ENCODE measurements around the gene RPA1. TPM values are rescaled to one million over a fixed set of nuclear protein-coding genes. Genes with fewer than 3 reads are reported as not detected.

Gene RPA1
- total RNA-seq, 1 experiment from 2014 or later = 211 TPM

DNA sequence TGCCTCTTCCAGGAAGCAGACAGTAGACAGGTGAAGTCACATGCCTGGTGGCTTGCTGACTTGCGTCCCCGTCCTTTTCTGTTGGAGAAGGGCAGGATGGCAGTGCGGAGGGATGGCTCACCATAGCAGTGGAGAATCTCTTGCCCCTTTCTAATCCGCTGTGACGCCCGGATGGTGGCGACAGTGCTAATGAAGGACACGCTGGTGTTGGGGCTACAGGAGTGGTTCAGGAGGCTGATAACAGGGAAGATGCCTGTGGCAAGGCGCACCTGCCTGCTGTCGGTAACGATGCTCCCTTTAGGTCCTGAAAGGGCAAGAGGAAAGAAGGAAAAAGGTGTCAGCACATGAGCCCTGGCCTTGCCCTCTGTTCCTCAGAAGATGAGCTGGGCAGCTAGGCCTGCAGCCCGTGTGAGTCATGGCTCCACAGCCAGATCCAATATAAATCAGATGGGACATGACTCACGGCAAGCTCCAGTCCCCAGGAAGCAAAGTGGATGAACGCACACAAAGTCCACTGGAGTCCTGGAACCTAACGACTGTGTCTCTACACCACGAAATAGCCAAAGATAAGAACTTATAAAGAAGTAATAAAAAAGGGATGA lies 42.4 kb upstream of the RPA1 start:
- no peak for TF ChIP-seq EZH2 (IDR thresholded peaks at IDR 0.05; ENCODE audit: borderline replicate concordance, low read depth, low read length, poor library complexity, severe bottlenecking)
- TF ChIP-seq, protein P1, sequence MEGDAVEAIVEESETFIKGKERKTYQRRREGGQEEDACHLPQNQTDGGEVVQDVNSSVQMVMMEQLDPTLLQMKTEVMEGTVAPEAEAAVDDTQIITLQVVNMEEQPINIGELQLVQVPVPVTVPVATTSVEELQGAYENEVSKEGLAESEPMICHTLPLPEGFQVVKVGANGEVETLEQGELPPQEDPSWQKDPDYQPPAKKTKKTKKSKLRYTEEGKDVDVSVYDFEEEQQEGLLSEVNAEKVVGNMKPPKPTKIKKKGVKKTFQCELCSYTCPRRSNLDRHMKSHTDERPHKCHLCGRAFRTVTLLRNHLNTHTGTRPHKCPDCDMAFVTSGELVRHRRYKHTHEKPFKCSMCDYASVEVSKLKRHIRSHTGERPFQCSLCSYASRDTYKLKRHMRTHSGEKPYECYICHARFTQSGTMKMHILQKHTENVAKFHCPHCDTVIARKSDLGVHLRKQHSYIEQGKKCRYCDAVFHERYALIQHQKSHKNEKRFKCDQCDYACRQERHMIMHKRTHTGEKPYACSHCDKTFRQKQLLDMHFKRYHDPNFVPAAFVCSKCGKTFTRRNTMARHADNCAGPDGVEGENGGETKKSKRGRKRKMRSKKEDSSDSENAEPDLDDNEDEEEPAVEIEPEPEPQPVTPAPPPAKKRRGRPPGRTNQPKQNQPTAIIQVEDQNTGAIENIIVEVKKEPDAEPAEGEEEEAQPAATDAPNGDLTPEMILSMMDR (conservative IDR thresholded peaks at IDR 0.05; ENCODE audit: low read depth, low read length) = no peak
- Histone ChIP-seq H3K27ac (ENCODE audit: low read depth, low read length, poor library complexity, severe bottlenecking) (no peak overlapping the region), H3K27me3 (replicated peaks; ENCODE audit: insufficient read depth, low read depth, low read length, poor library complexity) (no peaks in the 10 kb centered on the region), H3K36me3 (ENCODE audit: insufficient read depth, low read length, poor library complexity, severe bottlenecking) (peaks cover 28% of the 10 kb centered on the region), H3K4me1 (ENCODE audit: insufficient read depth, low read length, poor library complexity, severe bottlenecking) (peaks cover 23% of the 10 kb centered on the region), H3K4me3 (ENCODE audit: low read depth, low read length, poor library complexity, severe bottlenecking) (no peak overlapping the region), H3K9me3 (ENCODE audit: low read depth, low read length, poor library complexity, severe bottlenecking) (no peaks in the 10 kb centered on the region)
- no TSS peak for BruUV-seq (replicated peaks)
- intact Hi-C loops (cut with micrococcal nuclease; ENCODE audit: unreplicated experiment) = no loop called here
- no peak for DNase-seq (ENCODE audit: low spot score)
- POLR2A ChIA-PET (ENCODE audit: low non-redundant PET) = no interaction called here
- CTCF ChIA-PET = no interaction called here

DNA sequence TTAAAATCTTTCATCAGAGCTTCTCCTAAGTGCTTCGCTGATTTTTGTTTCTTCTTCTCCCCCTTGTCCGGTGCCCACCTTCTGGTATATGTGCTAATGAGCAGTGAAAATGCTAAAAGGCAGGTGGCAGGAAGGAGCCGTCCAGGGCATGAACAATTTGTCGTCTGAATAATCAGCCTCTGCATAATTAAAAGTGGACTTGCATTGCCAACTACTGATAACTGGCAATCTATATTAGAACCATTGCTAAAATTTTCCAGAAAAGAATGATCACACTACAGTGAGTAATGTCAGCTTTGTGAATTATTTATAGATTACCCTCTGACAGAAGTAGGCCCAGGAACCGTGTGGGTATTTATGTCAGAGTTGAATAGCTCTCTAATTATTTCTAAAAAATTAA lies 39.9 kb upstream of the RPA1 start:
- H3K36me3 ChIP-seq (ENCODE audit: insufficient read depth, low read length, poor library complexity, severe bottlenecking) = peaks cover 9% of the 10 kb centered on the region
- no peaks in the 10 kb centered on the region for H3K9me3 ChIP-seq (ENCODE audit: low read depth, low read length, poor library complexity, severe bottlenecking)
- peaks cover 17% of the 10 kb centered on the region for H3K4me1 ChIP-seq (ENCODE audit: insufficient read depth, low read length, poor library complexity, severe bottlenecking)
- ChIA-PET CTCF (no interaction called here), POLR2A (ENCODE audit: low non-redundant PET) (no interaction called here)
- H3K4me3 ChIP-seq (ENCODE audit: low read depth, low read length, poor library complexity, severe bottlenecking) = no peak overlapping the region
- no TSS peak for BruUV-seq (replicated peaks)
- TF ChIP-seq, protein P1 (conservative IDR thresholded peaks at IDR 0.05; ENCODE audit: low read depth, low read length) = no peak
- no peak for TF ChIP-seq EZH2 (IDR thresholded peaks at IDR 0.05; ENCODE audit: borderline replicate concordance, low read depth, low read length, poor library complexity, severe bottlenecking)
- DNase-seq (ENCODE audit: low spot score) = no peak
- intact Hi-C loops (cut with micrococcal nuclease; ENCODE audit: unreplicated experiment) = no loop called here
- H3K27ac ChIP-seq (ENCODE audit: low read depth, low read length, poor library complexity, severe bottlenecking) = no peak overlapping the region
- no peaks in the 10 kb centered on the region for H3K27me3 ChIP-seq (replicated peaks; ENCODE audit: insufficient read depth, low read depth, low read length, poor library complexity)

DNA sequence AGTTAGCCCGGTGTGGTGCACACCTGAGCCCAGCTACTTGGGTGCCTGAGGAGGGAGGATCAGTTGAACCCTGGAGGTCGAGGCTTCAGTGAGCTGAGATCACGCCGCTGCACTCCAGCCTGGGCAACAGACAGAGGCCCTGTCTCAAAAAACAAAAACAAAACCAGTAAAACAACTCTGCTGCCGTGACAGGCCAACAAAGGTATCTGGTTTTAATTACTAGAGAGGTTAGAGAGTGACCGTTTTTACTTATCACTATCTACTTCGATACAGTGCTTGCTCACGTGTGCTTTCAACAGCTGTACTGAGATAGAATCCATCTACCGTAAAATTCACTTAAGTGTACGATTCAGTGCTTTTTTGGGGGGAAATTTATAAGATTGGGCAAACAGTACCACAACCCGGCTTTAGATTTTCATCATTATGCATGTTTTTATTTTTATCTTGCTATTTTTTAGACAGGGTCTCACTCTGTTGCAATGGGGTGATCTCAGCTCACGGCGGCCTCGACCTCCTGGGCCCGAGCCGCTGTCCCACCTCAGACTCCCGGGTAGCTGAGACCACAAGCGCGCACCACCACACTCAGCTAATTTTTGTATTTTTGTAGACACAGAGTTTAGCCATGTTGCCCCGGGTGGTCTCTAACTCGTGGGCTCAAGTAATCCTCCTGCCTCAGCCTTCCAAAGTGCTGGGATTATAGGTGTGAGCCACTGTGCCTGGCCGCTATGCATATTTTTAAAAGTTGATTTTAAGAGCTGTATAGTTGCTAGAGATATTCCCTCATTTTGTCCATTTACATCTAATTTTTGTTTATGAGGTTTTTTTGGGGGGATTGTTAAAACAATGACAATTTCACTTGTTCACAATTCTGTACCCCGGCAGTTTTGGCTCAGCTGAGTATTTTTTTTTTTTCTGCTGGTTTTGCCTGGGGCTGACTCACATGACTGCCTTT lies 37.0 kb upstream of the RPA1 start:
- no peaks in the 10 kb centered on the region for H3K27me3 ChIP-seq (replicated peaks; ENCODE audit: insufficient read depth, low read depth, low read length, poor library complexity)
- TF ChIP-seq, protein P1 (conservative IDR thresholded peaks at IDR 0.05; ENCODE audit: low read depth, low read length) = no peak
- no peak for TF ChIP-seq EZH2 (IDR thresholded peaks at IDR 0.05; ENCODE audit: borderline replicate concordance, low read depth, low read length, poor library complexity, severe bottlenecking)
- ChIA-PET CTCF (no interaction called here), POLR2A (ENCODE audit: low non-redundant PET) (no interaction called here)
- intact Hi-C loops (cut with micrococcal nuclease; ENCODE audit: unreplicated experiment) = no loop called here
- no TSS peak for BruUV-seq (replicated peaks)
- H3K27ac ChIP-seq (ENCODE audit: low read depth, low read length, poor library complexity, severe bottlenecking) = no peak overlapping the region
- H3K4me1 ChIP-seq (ENCODE audit: insufficient read depth, low read length, poor library complexity, severe bottlenecking) = peaks cover 17% of the 10 kb centered on the region
- H3K36me3 ChIP-seq (ENCODE audit: insufficient read depth, low read length, poor library complexity, severe bottlenecking) = no peaks in the 10 kb centered on the region
- H3K9me3 ChIP-seq (ENCODE audit: low read depth, low read length, poor library complexity, severe bottlenecking) = no peaks in the 10 kb centered on the region
- DNase-seq (ENCODE audit: low spot score) = no peak
- no peak overlapping the region for H3K4me3 ChIP-seq (ENCODE audit: low read depth, low read length, poor library complexity, severe bottlenecking)
